ENCODE measurements around the gene TMEM108.

The TMEM108 gene

GRCh38 chr3:133119176-133119575 is 81.0 kb downstream of the TMEM108 start:
- no peak for DNase-seq (ENCODE audit: low spot score)

GRCh38 chr3:133121450-133121849 is 83.3 kb downstream of the TMEM108 start:
- no peak for DNase-seq (ENCODE audit: low spot score)

- no peak for DNase-seq (ENCODE audit: low spot score)
These were observed 85.4 kb downstream of the TMEM108 start for GRCh38 chr3:133123636-133124035.

GRCh38 chr3:133124511-133124910 is 86.3 kb downstream of the TMEM108 start:
- no peak for DNase-seq (ENCODE audit: low spot score)

GRCh38 chr3:133125171-133125570 is 87.0 kb downstream of the TMEM108 start:
- no peak for DNase-seq (ENCODE audit: low spot score)

- DNase-seq (ENCODE audit: low spot score) = no peak
These were observed 87.6 kb downstream of the TMEM108 start for GRCh38 chr3:133125802-133126201.

GRCh38 chr3:133127381-133127780 is 89.2 kb downstream of the TMEM108 start:
- no peak for DNase-seq (ENCODE audit: low spot score)

GRCh38 chr3:133130168-133130567 is 92.0 kb downstream of the TMEM108 start:
- no peak for DNase-seq (ENCODE audit: low spot score)

- DNase-seq (ENCODE audit: low spot score) = no peak
These were observed 97.1 kb downstream of the TMEM108 start for GRCh38 chr3:133135306-133135705.

GRCh38 chr3:133136114-133137041 is 98.2 kb downstream of the TMEM108 start:
- DNase-seq (ENCODE audit: low spot score) = peak; percentile 84

GRCh38 chr3:133137042-133137996 is 99.1 kb downstream of the TMEM108 start:
- DNase-seq (ENCODE audit: low spot score) = no peak

- DNase-seq (ENCODE audit: low spot score) = no peak
These were observed 99.8 kb downstream of the TMEM108 start for GRCh38 chr3:133138017-133138416.

GRCh38 chr3:133152056-133152455 is 113.9 kb downstream of the TMEM108 start:
- no peak for DNase-seq (ENCODE audit: low spot score)

- DNase-seq (ENCODE audit: low spot score) = no peak
These were observed 114.6 kb downstream of the TMEM108 start for GRCh38 chr3:133152681-133153220.

- DNase-seq (ENCODE audit: low spot score) = no peak
These were observed 115.2 kb downstream of the TMEM108 start for GRCh38 chr3:133153382-133153781.

- no peak for DNase-seq (ENCODE audit: low spot score)
These were observed 119.5 kb downstream of the TMEM108 start for GRCh38 chr3:133157716-133158115.

GRCh38 chr3:133158686-133159085 is 120.5 kb downstream of the TMEM108 start:
- DNase-seq (ENCODE audit: low spot score) = no peak

GRCh38 chr3:133159498-133160475 is 121.6 kb downstream of the TMEM108 start:
- DNase-seq (ENCODE audit: low spot score) = no peak

- DNase-seq (ENCODE audit: low spot score) = no peak
These were observed 123.5 kb downstream of the TMEM108 start for GRCh38 chr3:133161656-133162055.

- DNase-seq (ENCODE audit: low spot score) = no peak
These were observed 124.1 kb downstream of the TMEM108 start for GRCh38 chr3:133162265-133162664.

- no peak for DNase-seq (ENCODE audit: low spot score)
These were observed 124.6 kb downstream of the TMEM108 start for GRCh38 chr3:133162670-133163305.
